GM12874 (cell line): ENCODE measurements around the gene DCAF15.

Experiments
- TF ChIP-seq, protein P1 (sequence below): IDR thresholded peaks from 2 replicates; pipeline ENCODE4 v1.5.1; 2011; ENCODE audit warnings: low read depth, mild to moderate bottlenecking, control low read depth, low read length, moderate library complexity; ENCODE audit not compliant: insufficient read depth

The DCAF15 gene

GRCh38 chr19:13932149-13932637 is 20.1 kb upstream of the DCAF15 start:
- TF ChIP-seq, protein P1, sequence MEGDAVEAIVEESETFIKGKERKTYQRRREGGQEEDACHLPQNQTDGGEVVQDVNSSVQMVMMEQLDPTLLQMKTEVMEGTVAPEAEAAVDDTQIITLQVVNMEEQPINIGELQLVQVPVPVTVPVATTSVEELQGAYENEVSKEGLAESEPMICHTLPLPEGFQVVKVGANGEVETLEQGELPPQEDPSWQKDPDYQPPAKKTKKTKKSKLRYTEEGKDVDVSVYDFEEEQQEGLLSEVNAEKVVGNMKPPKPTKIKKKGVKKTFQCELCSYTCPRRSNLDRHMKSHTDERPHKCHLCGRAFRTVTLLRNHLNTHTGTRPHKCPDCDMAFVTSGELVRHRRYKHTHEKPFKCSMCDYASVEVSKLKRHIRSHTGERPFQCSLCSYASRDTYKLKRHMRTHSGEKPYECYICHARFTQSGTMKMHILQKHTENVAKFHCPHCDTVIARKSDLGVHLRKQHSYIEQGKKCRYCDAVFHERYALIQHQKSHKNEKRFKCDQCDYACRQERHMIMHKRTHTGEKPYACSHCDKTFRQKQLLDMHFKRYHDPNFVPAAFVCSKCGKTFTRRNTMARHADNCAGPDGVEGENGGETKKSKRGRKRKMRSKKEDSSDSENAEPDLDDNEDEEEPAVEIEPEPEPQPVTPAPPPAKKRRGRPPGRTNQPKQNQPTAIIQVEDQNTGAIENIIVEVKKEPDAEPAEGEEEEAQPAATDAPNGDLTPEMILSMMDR = no peak

GRCh38 chr19:13932911-13933393 is 19.4 kb upstream of the DCAF15 start:
- TF ChIP-seq, protein P1 = no peak

GRCh38 chr19:13934785-13935109 is 17.6 kb upstream of the DCAF15 start:
- TF ChIP-seq, protein P1 = no peak

GRCh38 chr19:13935765-13936510 is 16.4 kb upstream of the DCAF15 start:
- TF ChIP-seq, protein P1 = no peak

DNA sequence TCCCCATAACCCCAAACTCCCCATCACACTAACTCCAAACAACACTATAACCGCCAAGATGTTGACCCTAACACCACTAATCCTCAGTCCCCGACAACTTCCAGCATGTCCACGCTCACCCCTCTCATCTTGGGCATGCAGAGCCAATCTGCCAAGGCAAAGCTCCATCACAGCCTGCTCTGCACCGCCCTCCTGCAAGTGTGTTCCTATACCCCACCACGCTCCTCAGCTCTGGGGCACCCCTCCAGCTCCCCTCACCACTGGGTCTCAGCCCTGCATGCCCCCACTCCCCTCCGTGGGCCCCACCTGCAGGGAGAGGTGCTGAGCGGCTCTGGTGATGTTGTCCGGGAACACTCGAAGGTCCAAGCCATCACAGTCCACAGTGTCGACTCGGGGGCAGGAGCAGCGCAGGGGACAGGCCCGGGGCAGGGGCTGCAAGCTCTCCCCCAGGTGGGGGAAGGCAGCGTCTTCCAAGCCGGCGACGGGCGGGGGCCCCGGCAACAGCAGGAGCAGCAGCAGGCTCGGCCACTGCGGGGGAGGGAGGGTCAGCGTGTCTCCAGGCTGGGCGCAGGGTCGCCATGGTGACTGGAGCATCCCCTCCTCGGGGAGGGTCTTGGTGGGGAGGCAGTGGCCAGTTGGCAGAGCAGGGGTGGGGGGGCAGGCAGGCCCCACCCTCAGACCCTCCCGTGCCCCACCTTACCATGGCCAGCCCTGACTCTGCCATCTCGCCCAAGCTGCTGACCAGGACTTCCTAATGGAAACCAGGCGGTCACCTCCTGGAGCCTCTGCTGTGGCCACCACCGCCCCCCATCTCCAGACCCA is 14.6 kb upstream of the DCAF15 start:
- TF ChIP-seq, protein P1 = no peak

DNA sequence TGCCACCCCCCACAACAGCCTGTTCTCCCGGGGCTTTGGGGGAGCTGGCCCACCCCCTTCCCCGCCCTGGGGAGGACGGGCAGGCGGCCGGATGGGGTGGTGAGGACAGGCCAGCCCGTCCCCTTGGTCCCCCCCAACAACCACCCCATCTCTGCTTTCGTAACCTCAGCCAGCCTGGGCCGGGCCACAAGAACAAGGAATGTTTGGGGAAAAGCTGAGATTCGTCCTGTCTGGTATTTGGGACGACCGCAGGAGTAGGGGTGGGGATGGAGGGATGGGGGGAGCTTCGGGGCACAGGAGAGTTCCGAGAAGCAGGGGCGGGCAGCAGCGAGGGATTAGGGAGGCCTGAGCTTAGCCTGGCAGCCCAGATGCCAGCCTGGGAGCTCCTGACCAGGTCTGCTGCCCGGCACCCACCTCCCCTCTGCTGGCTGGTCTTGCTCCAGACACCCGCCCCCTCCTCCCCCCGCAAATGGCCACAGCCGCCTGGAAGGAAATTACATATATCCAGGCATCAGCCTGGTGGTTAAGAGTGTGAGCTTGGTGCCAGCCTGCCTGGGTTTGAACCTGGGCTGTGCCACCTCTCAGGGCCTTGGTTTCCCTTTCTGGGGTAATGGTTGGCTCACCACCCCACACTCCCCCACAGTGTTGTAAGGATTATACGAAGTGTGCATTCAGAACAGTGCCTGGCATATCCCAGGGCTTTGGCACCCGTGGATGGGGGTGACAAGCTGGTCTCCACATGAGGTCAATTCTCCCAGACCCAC is 13.8 kb upstream of the DCAF15 start, which contains the start of gene PODNL1:
TSS of gene PODNL1 (minus strand) at position 117 of the 764 bp plus-strand sequence. CDS start 236 bp downstream, outside the sequence.
- TF ChIP-seq, protein P1 = no peak
